ENCODE data around the gene PRLH. TPM values are rescaled to one million over a fixed set of nuclear protein-coding genes. Genes with fewer than 3 reads are reported as not detected.
"Not testable (repeated sequence)": the region's sequence is repeated elsewhere in the genome, so short reads cannot be mapped to it uniquely, and the experiment has no call there.

The PRLH gene
- total RNA-seq, 2 donors from 2014 or later = not detected

- DNase-seq (ENCODE audit: low spot score) (no peak), ATAC-seq (no peak)
- Mint-ChIP-seq H3K27ac (no peak within 1 kb of the TSS), H3K4me3 (no peak within 1 kb of the TSS), H3K36me3 (no peaks in the 10 kb centered on the region), H3K4me1 (ENCODE audit: low read depth in 2 of 2) (peaks cover 0 to 3% of the 10 kb centered on the region in 2 donors), H3K9me3 (no peaks in the 10 kb centered on the region), H3K27me3 (peaks cover 3 to 14% of the 10 kb centered on the region in 2 donors)
Measured at GRCh38 chr2:237590272-237591140, 24.1 kb downstream of the PRLH start, which contains the start of gene RAB17. Gene RAB17 (minus strand): TSS chr2:237590734. CDS start chr2:237586154, 4,580 bp downstream.

DNA sequence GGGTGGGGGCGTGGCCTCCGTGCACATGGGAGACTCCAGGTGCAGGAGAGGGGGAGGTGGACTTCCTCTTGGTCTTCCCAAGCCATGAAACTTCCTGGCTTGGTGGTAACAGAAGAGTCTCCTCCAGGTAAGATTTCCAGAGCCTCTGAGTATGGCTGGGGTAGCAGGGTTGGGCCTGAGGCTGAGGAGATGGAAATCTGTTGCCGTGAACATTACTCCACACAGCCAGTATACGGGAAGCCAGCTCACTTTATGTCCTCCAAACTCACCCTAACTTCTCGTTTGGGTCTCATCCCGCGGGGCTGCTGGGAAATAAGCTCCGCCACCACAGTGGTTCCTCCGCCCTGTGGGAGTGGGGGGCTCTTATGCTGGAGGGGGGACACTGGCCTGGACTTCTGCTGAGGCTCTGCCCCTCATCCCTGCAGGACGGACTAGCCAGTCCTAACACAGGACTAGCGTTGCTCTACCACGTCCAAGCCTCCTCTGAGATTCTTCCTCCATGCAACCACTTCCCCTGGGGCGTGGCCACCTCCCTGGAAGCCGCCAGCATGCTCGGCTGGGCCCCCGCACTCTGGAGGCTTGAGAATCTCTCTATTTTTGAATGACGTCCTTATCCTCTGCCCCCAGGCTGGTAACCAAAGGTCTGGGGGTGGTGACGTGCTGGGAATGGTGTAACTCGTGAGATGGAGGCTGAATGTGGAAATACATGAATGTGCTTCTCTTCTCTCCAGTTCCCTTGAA, 24.9 kb downstream of the PRLH start:
- ATAC-seq (no peak), DNase-seq (ENCODE audit: low spot score) (no peak)
- no peak overlapping the region for H3K27ac Mint-ChIP-seq
- H3K9me3 Mint-ChIP-seq = no peaks in the 10 kb centered on the region
- no peaks in the 10 kb centered on the region for H3K36me3 Mint-ChIP-seq
- H3K4me1 Mint-ChIP-seq (ENCODE audit: low read depth in 2 of 2) = peaks cover 0 to 3% of the 10 kb centered on the region in 2 donors
- no peak overlapping the region for H3K4me3 Mint-ChIP-seq
- H3K27me3 Mint-ChIP-seq = peaks cover 3 to 14% of the 10 kb centered on the region in 2 donors

DNA sequence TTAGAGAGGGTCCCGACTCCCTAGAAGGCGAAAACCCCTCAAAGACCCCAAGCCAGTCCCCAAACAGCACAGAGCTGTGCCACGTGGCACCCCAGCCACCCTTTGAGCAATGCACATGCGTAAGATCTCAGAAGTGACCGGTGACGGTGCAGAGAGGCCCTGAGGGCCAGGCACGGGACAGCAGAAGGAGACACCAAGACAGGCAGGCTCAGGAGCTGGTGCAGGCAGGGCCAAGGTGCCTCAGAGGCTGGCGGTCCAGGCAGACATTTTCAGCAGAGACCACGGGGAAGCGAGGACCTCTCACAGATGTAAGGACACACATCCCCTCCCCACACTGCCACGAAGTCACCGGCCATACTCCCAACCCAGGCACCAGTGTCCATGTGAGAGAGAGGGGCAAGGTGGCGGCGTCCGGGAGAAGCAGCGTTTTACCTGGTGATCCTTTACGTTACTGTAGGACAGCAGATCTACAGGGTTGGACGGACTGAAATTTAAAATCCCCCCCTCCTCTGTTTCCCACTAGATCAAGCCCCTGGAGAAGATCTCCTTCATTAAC, 26.1 kb downstream of the PRLH start:
- no peaks in the 10 kb centered on the region for H3K9me3 Mint-ChIP-seq

DNA sequence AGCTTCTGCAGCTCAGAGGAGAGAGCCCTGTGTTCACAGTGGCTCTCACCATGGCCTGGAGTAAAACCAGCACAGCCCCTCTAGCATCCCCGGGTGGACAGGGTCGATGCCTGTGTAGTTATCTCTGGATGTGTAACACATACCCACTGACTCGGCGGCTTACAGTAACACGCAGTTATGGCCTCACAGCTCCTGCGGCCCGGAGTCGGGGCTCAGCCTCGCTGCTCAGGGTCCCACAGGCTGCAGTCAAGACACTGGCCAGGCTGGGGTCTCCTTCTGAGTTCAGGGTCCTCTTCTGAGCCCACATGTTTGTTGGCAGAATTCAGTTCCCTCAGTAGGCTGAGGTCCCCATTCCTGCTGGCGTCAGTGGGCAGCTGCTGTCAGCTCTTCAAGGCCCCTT, 26.7 kb downstream of the PRLH start:
- Mint-ChIP-seq H3K4me1 (ENCODE audit: low read depth in 2 of 2) (peaks cover 3 to 5% of the 10 kb centered on the region in 2 donors), H3K4me3 (no peak overlapping the region), H3K9me3 (no peaks in the 10 kb centered on the region), H3K27me3 (peaks cover 0 to 14% of the 10 kb centered on the region in 2 donors), H3K36me3 (no peaks in the 10 kb centered on the region), H3K27ac (no peak overlapping the region)
- no peak for DNase-seq (ENCODE audit: low spot score)
- peak in 1 of 2 donors; percentile 44 for ATAC-seq

More for the DNA sequence above, 26.1 kb downstream of the PRLH start:
- no peak for DNase-seq (ENCODE audit: low spot score)
- Mint-ChIP-seq H3K36me3 (no peaks in the 10 kb centered on the region), H3K27me3 (peaks cover 0 to 14% of the 10 kb centered on the region in 2 donors), H3K4me3 (no peak overlapping the region), H3K4me1 (ENCODE audit: low read depth in 2 of 2) (peaks cover under 1 to 3% of the 10 kb centered on the region in 2 donors), H3K27ac (no peak overlapping the region)
- ATAC-seq = no peak

- DNase-seq (ENCODE audit: low spot score) = no peak
- H3K27ac Mint-ChIP-seq = no peak overlapping the region
- no peak for ATAC-seq
Measured at GRCh38 chr2:237593596-237594320, 27.4 kb downstream of the PRLH start.

DNA sequence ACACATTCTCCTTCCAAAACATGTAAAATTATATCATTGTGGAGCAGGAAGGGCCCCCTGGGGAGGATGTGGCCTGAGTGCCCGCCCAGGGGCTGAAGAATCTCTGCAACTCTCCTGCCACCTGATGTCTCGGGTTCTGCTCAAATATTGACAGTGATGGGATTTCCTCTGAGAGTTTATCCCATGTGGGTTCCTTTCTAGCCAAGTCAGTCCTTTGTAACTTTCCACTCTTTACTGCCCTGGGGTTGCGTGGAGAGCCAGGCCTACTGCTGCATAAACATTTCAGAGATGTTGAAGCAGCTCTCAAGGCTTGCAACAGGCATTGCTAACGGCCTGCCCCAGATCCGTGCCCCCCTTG, 28.1 kb downstream of the PRLH start:
- peaks cover 8 to 12% of the 10 kb centered on the region in 2 donors for H3K4me1 Mint-ChIP-seq (ENCODE audit: low read depth in 2 of 2)
- peaks cover 0 to 10% of the 10 kb centered on the region in 2 donors for H3K27me3 Mint-ChIP-seq
- no peak overlapping the region for H3K27ac Mint-ChIP-seq
- DNase-seq (ENCODE audit: low spot score) (no peak), ATAC-seq (no peak)
- H3K9me3 Mint-ChIP-seq = no peaks in the 10 kb centered on the region
- H3K4me3 Mint-ChIP-seq = no peak overlapping the region
- H3K36me3 Mint-ChIP-seq = no peaks in the 10 kb centered on the region

More at GRCh38 chr2:237593596-237594320, 27.4 kb downstream of the PRLH start:
- Mint-ChIP-seq H3K4me3 (no peak overlapping the region), H3K9me3 (no peaks in the 10 kb centered on the region), H3K27me3 (peaks cover 0 to 14% of the 10 kb centered on the region in 2 donors), H3K4me1 (ENCODE audit: low read depth in 2 of 2) (peaks cover 8 to 12% of the 10 kb centered on the region in 2 donors), H3K36me3 (no peaks in the 10 kb centered on the region)

DNA sequence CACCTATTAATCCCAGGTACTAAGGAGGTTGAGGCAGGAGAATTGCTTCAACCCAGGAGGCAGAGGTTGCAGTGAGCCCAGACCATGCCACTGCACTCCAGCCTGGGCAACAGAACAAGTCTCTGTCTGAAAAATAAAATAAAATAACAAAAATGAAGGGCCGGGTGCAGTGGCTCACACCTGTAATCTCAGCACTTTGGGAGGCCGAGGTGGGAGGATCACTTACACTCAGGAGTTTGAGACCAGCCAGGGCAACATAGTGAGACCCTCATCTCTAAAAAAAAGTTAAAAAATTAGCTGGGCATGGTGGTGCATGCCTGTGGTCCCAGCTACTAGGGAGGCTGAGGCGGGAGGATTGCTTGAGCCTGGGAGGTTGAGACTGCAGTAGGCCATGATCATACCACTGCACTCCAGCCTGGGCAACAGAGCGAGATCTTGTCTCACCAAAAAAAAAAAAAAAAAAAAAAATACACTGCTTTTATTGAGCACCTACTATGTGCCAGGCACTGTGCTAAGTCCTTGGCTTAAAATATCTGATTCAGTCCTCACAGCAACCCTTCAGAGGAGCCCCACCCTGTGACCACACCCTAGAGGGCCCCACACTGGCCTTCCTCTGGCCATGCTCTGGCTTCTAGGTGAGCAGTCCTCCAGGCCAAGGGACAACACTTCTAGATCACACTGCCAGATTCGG, 29.6 kb downstream of the PRLH start:
- H3K36me3 Mint-ChIP-seq, H3K9me3 Mint-ChIP-seq: not testable (repeated sequence)

DNA sequence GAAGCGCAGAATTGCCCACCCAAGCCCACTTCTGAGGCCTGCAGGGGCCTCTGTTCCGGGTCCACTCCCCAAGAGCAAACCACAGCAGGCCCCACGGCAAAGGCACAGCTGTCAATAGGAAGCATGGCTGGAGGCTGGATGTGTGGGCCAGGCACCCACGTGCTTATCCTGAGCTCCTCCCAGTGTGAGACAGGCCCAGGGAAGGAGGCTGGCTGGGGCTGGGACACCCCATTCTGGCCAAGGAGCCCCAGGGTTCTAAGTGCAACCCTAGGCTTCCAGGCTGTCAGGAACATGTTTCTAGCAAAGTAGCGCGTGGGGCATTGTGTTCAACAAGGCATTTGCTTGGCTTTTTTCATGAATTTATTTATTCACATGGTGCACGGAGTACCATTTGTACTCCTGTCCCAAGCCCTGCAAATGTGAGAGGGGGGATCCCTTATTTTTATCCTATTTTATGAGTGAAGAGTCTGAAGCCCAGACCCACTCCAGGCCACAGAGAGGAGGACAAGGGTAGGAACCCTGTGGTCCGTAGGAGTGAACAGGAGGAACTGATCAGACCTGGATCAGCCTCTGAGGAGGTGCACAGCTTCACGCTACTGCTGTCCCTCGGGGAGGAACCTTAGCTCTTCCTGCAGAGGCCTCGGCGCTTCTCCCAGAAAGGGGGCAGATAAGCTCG, 30.3 kb downstream of the PRLH start:
- H3K4me1 Mint-ChIP-seq (ENCODE audit: low read depth in 2 of 2) = peaks cover 5 to 12% of the 10 kb centered on the region in 2 donors
- ATAC-seq (peak; percentile 34 to 52), DNase-seq (ENCODE audit: low spot score) (no peak)
- no peaks in the 10 kb centered on the region for H3K27me3 Mint-ChIP-seq
- H3K27ac Mint-ChIP-seq = no peak overlapping the region
- no peak overlapping the region for H3K4me3 Mint-ChIP-seq
- no peaks in the 10 kb centered on the region for H3K9me3 Mint-ChIP-seq
- H3K36me3 Mint-ChIP-seq = no peaks in the 10 kb centered on the region

More for the DNA sequence above, 29.6 kb downstream of the PRLH start:
- not testable (repeated sequence) for ATAC-seq; DNase-seq (ENCODE audit: low spot score); H3K4me3 Mint-ChIP-seq; H3K27ac Mint-ChIP-seq; H3K27me3 Mint-ChIP-seq
- peaks cover 8 to 12% of the 10 kb centered on the region in 2 donors for H3K4me1 Mint-ChIP-seq (ENCODE audit: low read depth in 2 of 2)

GRCh38 chr2:237597196-237598145, 31.1 kb downstream of the PRLH start:
- no peak overlapping the region for H3K27ac Mint-ChIP-seq
- DNase-seq (ENCODE audit: low spot score) (no peak), ATAC-seq (no peak)
- no peak overlapping the region for H3K4me3 Mint-ChIP-seq
- H3K9me3 Mint-ChIP-seq = no peaks in the 10 kb centered on the region
- peaks cover 4 to 12% of the 10 kb centered on the region in 2 donors for H3K4me1 Mint-ChIP-seq (ENCODE audit: low read depth in 2 of 2)
- no peaks in the 10 kb centered on the region for H3K27me3 Mint-ChIP-seq
- no peaks in the 10 kb centered on the region for H3K36me3 Mint-ChIP-seq

DNA sequence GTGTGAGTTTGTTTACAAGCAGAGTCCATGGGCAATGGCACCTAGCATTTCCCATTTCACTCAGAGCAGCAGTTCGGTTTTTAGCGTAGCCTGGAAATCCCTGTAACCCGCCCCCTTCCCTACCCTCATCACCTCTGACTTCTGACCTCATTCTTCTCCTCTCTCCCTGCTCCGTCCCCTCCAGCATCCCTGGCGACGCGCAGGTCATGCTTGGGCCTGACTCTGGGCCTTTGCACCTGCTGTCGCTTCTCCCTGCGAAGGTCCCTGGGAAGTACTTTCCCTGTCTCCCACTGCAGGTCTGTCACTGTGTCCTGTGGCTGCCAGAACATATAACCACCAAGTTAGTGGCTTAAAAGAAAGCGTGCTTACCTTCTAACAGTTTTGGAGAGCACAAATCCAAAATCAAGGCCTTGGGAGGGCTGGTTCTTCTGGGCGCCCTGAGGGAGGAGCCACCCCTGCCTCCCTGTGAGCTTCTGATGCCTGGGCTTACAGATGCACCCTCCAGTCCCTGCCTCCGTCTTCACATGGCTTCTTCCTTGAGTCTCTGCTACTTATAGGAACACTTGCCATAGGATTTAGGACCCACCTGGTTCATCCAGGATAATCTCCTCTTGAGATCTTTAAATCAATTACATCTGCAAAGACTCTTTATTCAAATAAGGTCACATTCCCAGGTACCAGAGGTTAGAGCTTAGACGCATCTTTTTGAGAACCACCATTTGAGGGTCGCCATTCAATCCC, 32.3 kb downstream of the PRLH start:
- no peaks in the 10 kb centered on the region for H3K27me3 Mint-ChIP-seq
- H3K36me3 Mint-ChIP-seq = no peaks in the 10 kb centered on the region
- H3K9me3 Mint-ChIP-seq = no peaks in the 10 kb centered on the region
- no peak overlapping the region for H3K4me3 Mint-ChIP-seq
- DNase-seq (ENCODE audit: low spot score) (no peak), ATAC-seq (no peak)
- peak overlapping the region in 1 of 2 donors; percentile 18 for H3K27ac Mint-ChIP-seq
- peaks cover 13 to 21% of the 10 kb centered on the region in 2 donors for H3K4me1 Mint-ChIP-seq (ENCODE audit: low read depth in 2 of 2)

- H3K27me3 Mint-ChIP-seq = no peaks in the 10 kb centered on the region
Measured at GRCh38 chr2:237599465-237600110, 33.2 kb downstream of the PRLH start.

More at GRCh38 chr2:237599465-237600110, 33.2 kb downstream of the PRLH start:
- H3K9me3 Mint-ChIP-seq = no peaks in the 10 kb centered on the region
- DNase-seq (ENCODE audit: low spot score) = no peak
- H3K27ac Mint-ChIP-seq = no peak overlapping the region
- ATAC-seq = no peak
- peaks cover 17 to 26% of the 10 kb centered on the region in 2 donors for H3K4me1 Mint-ChIP-seq (ENCODE audit: low read depth in 2 of 2)
- H3K4me3 Mint-ChIP-seq = no peak overlapping the region
- H3K36me3 Mint-ChIP-seq = no peaks in the 10 kb centered on the region

All from natural killer cell treated with Interleukin-12 subunit alpha and Interleukin-12 subunit beta and Interleukin-15 and Interleukin-18, amount 100 ng/mL, for 72 hours (primary cell).